Measurements from ENCODE around the gene CPNE6. TPM values are rescaled to one million over a fixed set of nuclear protein-coding genes. Genes with fewer than 3 reads are reported as not detected.

The CPNE6 gene
- total and polyA plus RNA-seq, 2 of the 8 experiments (the other 6 are each of a cell fraction or from before 2014, with no cell fraction given): 0.05 TPM; not detected in 1

GRCh38 chr14:24074625-24075484 lies 3.5 kb downstream of the CPNE6 start:
- Histone ChIP-seq H3K18ac (ENCODE audit: extremely low read depth, low read length) (no peak overlapping the region), H2BK15ac (ENCODE audit: low read length) (no peak overlapping the region), H3K79me1 (ENCODE audit: low read depth, low read length) (no peaks in the 10 kb centered on the region), H3K14ac (ENCODE audit: insufficient read length) (no peak overlapping the region), H3K27me3 (replicated peaks in 1 of 4; ENCODE audit: control insufficient read depth in 3 of 4, extremely low read depth in 1 of 4, insufficient read depth in 3 of 4, low read length in 3 of 4) (no peaks in the 10 kb centered on the region), H4K8ac (ENCODE audit: extremely low read depth, insufficient read depth, low read length) (no peak overlapping the region; the same call in 1 of the 2 replicates), H2BK20ac (ENCODE audit: low read length) (no peak overlapping the region), H3K36me3 (ENCODE audit: control insufficient read depth in 2 of 4, insufficient read depth in 4 of 4, low read length in 3 of 4) (no peaks in the 10 kb centered on the region), H3K4me3 (ENCODE audit: extremely low read depth in 1 of 4, insufficient read depth in 2 of 4, low read depth in 3 of 4, low read length in 4 of 4) (no peak overlapping the region), H3K27ac (ENCODE audit: low read depth, low read length) (no peak overlapping the region), H2BK120ac (replicated peaks; ENCODE audit: low read depth, low read length) (no peak overlapping the region), H3K56ac (replicated peaks; ENCODE audit: insufficient read length, low read depth, low read length) (no peak overlapping the region), H3K23me2 (ENCODE audit: low read depth, low read length) (no peaks in the 10 kb centered on the region), H3K79me2 (ENCODE audit: control insufficient read depth in 1 of 2, insufficient read depth in 2 of 2, low read length in 2 of 2) (no peaks in the 10 kb centered on the region), H4K20me1 (replicated peaks in 1 of 2; ENCODE audit: control insufficient read depth in 1 of 2, insufficient read depth in 2 of 2, low read length in 2 of 2) (no peaks in the 10 kb centered on the region), H4K5ac (ENCODE audit: insufficient read length, low read depth, low read length) (no peak overlapping the region), H3K4ac (replicated peaks; ENCODE audit: insufficient read length, low read depth, low read length) (no peak overlapping the region), H4K91ac (replicated peaks; ENCODE audit: insufficient read length, low read length) (no peak overlapping the region), H2BK12ac (ENCODE audit: low read depth, low read length) (no peak overlapping the region), H3K4me2 (ENCODE audit: insufficient read depth in 1 of 2, low read depth in 2 of 2, low read length in 2 of 2) (no peak overlapping the region), H3K9me3 (ENCODE audit: insufficient read depth in 2 of 2, low read depth in 1 of 2, low read length in 1 of 2) (no peaks in the 10 kb centered on the region), H2BK5ac (ENCODE audit: low read depth, low read length) (no peak overlapping the region), H3K23ac (ENCODE audit: insufficient read length) (no peak overlapping the region), H3K4me1 (replicated peaks in 1 of 4; ENCODE audit: control insufficient read depth in 3 of 4, insufficient read depth in 4 of 4, low read length in 3 of 4) (peaks cover 0 to 3% (median under 1%) of the 10 kb centered on the region in 4 experiments; a peak in 5 of 7 replicates), H2AK5ac (ENCODE audit: low read depth, low read length) (no peak overlapping the region), H3K9ac (replicated peaks in 1 of 4; ENCODE audit: extremely low read depth in 1 of 4, low read depth in 3 of 4, low read length in 3 of 4) (no peak overlapping the region), H2AFZ (ENCODE audit: low read length) (no peak overlapping the region)
- 88% methylated on average over 10 of the region's 11 CpGs; no CpG with 5 or more reads in 1 of the 2 experiments for WGBS, 2 experiments (ENCODE audit: extremely low coverage in 1 of 2, insufficient coverage in 1 of 2, insufficient read length in 1 of 2, insufficient replicate concordance in 2 of 2, low coverage in 1 of 2, low lambda C conversion rate in 2 of 2, missing lambda C conversion rate in 1 of 2)
- ChIA-PET POLR2A (ENCODE audit: partially characterized antibody) (interaction anchor here (0.6 to 27.2 kb wide), 7 partner anchors 10 to 50 kb away, joined by 3 to 626 read pairs (median 3); partner anchors contain the start of genes DCAF11, NRL and PCK2), CTCF (ENCODE audit: partially characterized antibody) (interaction anchor here (1.0 to 23.8 kb wide), 12 partner anchors 8 to 60 kb away, joined by 3 to 316 read pairs (median 5); partner anchors contain the start of gene PCK2)
- no peak for FAIRE-seq
- DNase-seq (ENCODE audit: low read depth in 1 of 2, low spot score in 2 of 2): no peak
- no peak for TF ChIP-seq RAD21 (IDR thresholded peaks at IDR 0.05 in 1 of 2, conservative IDR thresholded peaks at IDR 0.05 in 1 of 2; ENCODE audit: low read depth in 2 of 2, low read length in 2 of 2)
- no peak for TF ChIP-seq FOSL1 (IDR thresholded peaks at IDR 0.05; ENCODE audit: insufficient read depth, low read depth, low read length)
- no peak for TF ChIP-seq HDAC2 (IDR thresholded peaks at IDR 0.05; ENCODE audit: borderline replicate concordance in 1 of 2, low read depth in 2 of 2, low read length in 2 of 2)
- TF ChIP-seq CHD1 (IDR thresholded peaks at IDR 0.05; ENCODE audit: low read depth, low read length): no peak

Data from H1 (cell line).